HepG2 (cell line): ENCODE data around the gene HDAC5. TPM values are rescaled to one million over a fixed set of nuclear protein-coding genes. Genes with fewer than 3 reads are reported as not detected.
A peak's percentile ranks its signal among the peaks of the same experiment; 100 is the strongest.
"Not testable (repeated sequence)": the region's sequence is repeated elsewhere in the genome, so short reads cannot be mapped to it uniquely, and the experiment has no call there.

ENCODE experiments used
- ATAC-seq: fragments of 200-7000 bp; cut with Tn5 transposase; 3 replicates; pipeline ENCODE4 v1.9.1; 2020; ENCODE audit warnings: mild to moderate bottlenecking, moderate library complexity
- BruUV-seq: library from RNA; stranded (reverse); fragments of 400-500 nt; replicated peaks from 2 replicates; lab custom pipeline; 2021; lab: Mats Ljungman, UMichigan
- CTCF ChIA-PET: fragments of 300-600 bp; formaldehyde crosslinking; extraction: SDS; loops from one replicate; lab custom pipeline; 2021; ENCODE audit warnings: low total read pairs, inconsistent platforms, low intra/inter-chr PET ratio; lab: Yijun Ruan, JAX
- POLR2A ChIA-PET: fragments of 350-600 bp; sonication (Branson Sonifier 250); formaldehyde crosslinking; loops from one replicate; lab custom pipeline; 2020; ENCODE audit warnings: antibody characterized with exemption, inconsistent platforms; lab: Yijun Ruan, JAX
- DNase-seq: peaks from one replicate; pipeline ENCODE4 v3.0.0-alpha.2; 2015; ENCODE audit warnings: low spot score
- FAIRE-seq: peaks from 3 replicates; lab custom pipeline; 2011; peaks lifted over from hg19 to GRCh38; lab: Jason Lieb, UNC
- H2AFZ ChIP-seq: one replicate; pipeline ENCODE4 v1.6.1; 2011; ENCODE audit warnings: low read length, inconsistent platforms
- H3K27ac ChIP-seq: fragments of 300-600 bp; 3 replicates; pipeline ENCODE4 v1.8.0; 2011; ENCODE audit warnings: mixed run types, mild to moderate bottlenecking, mixed read lengths, low read length, inconsistent platforms; ENCODE audit not compliant: insufficient read depth; ENCODE audit errors: extremely low read length
- H3K27me3 ChIP-seq, 2 experiments: fragments of 200-600 bp in 1 of 2; 2 replicates in 1 of 2; 3 replicates in 1 of 2; pipeline versions ENCODE4 v1.6.0 to v1.8.0; 2011; ENCODE audit warnings: low read length in 2 of 2, mild to moderate bottlenecking in 2 of 2, moderate library complexity in 2 of 2, inconsistent platforms in 1 of 2; ENCODE audit not compliant: insufficient read depth in 2 of 2, control insufficient read depth in 1 of 2
- H3K36me3 ChIP-seq, 2 experiments: fragments of 200-600 bp in 1 of 2; replicated peaks in 1 of 2; 2 replicates in 1 of 2; 3 replicates in 1 of 2; pipeline versions ENCODE4 v1.5.1 to v1.8.0; 2011; ENCODE audit warnings: low read length in 2 of 2, inconsistent platforms in 1 of 2; ENCODE audit not compliant: insufficient read depth in 2 of 2, control insufficient read depth in 1 of 2
- H3K4me1 ChIP-seq: 2 replicates; pipeline ENCODE4 v1.5.1; 2012; ENCODE audit warnings: low read length, inconsistent platforms; ENCODE audit not compliant: insufficient read depth
- H3K4me2 ChIP-seq: 2 replicates; pipeline ENCODE4 v1.6.0; 2011; ENCODE audit warnings: low read depth, low read length, inconsistent platforms
- H3K4me3 ChIP-seq, 3 experiments: fragments of 200-600 bp in 1 of 3; sonication (generic), shearing (Covaris generic) in 1 of 3; replicated peaks in 1 of 3; 2 replicates each; pipeline ENCODE4 v1.5.1; 2011 to 2016; ENCODE audit warnings: low read length in 3 of 3, inconsistent platforms in 2 of 3, low read depth in 2 of 3, mild to moderate bottlenecking in 2 of 3, control low read depth in 1 of 3, mixed read lengths in 1 of 3; ENCODE audit not compliant: insufficient read depth in 1 of 3
- H3K79me2 ChIP-seq: one replicate; pipeline ENCODE4 v1.6.1; 2011; ENCODE audit warnings: low read length, inconsistent platforms; ENCODE audit not compliant: insufficient read depth
- H3K9ac ChIP-seq: 2 replicates; pipeline ENCODE4 v1.6.0; 2011; ENCODE audit warnings: mild to moderate bottlenecking, low read depth, low read length, inconsistent platforms; ENCODE audit not compliant: insufficient read depth
- H3K9me3 ChIP-seq: 2 replicates; pipeline ENCODE4 v1.5.1; 2012; ENCODE audit warnings: mild to moderate bottlenecking, low read length
- H4K20me1 ChIP-seq: 2 replicates; pipeline ENCODE4 v1.6.0; 2011; ENCODE audit warnings: inconsistent platforms, mild to moderate bottlenecking, low read length, moderate library complexity; ENCODE audit not compliant: insufficient read depth
- CHCHD3 ChIP-seq: sonication (generic); formaldehyde crosslinking; IDR thresholded peaks from 2 replicates; pipeline ENCODE4 v1.8.0; 2022; ENCODE audit warnings: mild to moderate bottlenecking, missing genetic modification reagents, moderate library complexity
- NONO ChIP-seq, 2 experiments: fragments of 450-650 bp in 1 of 2; sonication (generic) in 1 of 2; formaldehyde crosslinking in 1 of 2; IDR thresholded peaks in 1 of 2; conservative IDR thresholded peaks in 1 of 2; 2 replicates each; pipeline versions ENCODE4 v1.6.1 to v1.8.0; 2017 to 2022; ENCODE audit warnings: mild to moderate bottlenecking in 1 of 2, missing genetic modification reagents in 1 of 2, moderate library complexity in 1 of 2
- POLR2AphosphoS2 ChIP-seq: IDR thresholded peaks from 2 replicates; pipeline ENCODE4 v1.6.1; 2011; ENCODE audit warnings: low read depth, low read length, improper control_type of control experiment
- POLR2AphosphoS5 ChIP-seq: IDR thresholded peaks from 2 replicates; pipeline ENCODE4 v1.6.1; 2012; ENCODE audit warnings: low read depth, low read length
- RBM22 ChIP-seq: fragments of 200-400 bp; formaldehyde crosslinking; optimal IDR thresholded peaks from 2 replicates; pipeline ENCODE3; 2017; ENCODE audit warnings: mild to moderate bottlenecking, low read length, moderate library complexity
- ZMYM3 ChIP-seq: sonication (generic); formaldehyde crosslinking; IDR thresholded peaks from 2 replicates; pipeline ENCODE4 v1.5.1; 2020; ENCODE audit warnings: mild to moderate bottlenecking, missing genetic modification reagents
- ZNF121 ChIP-seq: sonication (generic); formaldehyde crosslinking; IDR thresholded peaks from 2 replicates; pipeline ENCODE4 v1.5.0; 2020; ENCODE audit warnings: mild to moderate bottlenecking, missing genetic modification reagents
- ZNF781 ChIP-seq: sonication (generic); formaldehyde crosslinking; IDR thresholded peaks from 2 replicates; pipeline ENCODE4 v1.5.1; 2020; ENCODE audit warnings: borderline replicate concordance, mild to moderate bottlenecking, missing genetic modification reagents; ENCODE audit errors: not compliant biosample characterization
- WGBS: methylation state at CpG from one replicate; pipeline ENCODE4 v1.1.6; 2017; ENCODE audit warnings: low lambda C conversion rate; 5-methylcytosine and 5-hydroxymethylcytosine counted together
- in situ Hi-C: cut with HindIII; loops from 2 replicates; pipeline ENCODE4 v1.10.0; 2017; ENCODE audit warnings: low pct_unique_long_range_greater_than_20kb; ENCODE audit not compliant: extremely low pct_ligation_motif_present
- intact Hi-C: fragments of 100-400 bp; cut with micrococcal nuclease; formaldehyde crosslinking; loops from one replicate; pipeline ENCODE4 v1.10.0; 2022; ENCODE audit not compliant: unreplicated experiment
- polyA plus RNA-seq, 8 experiments: library from polyadenylated mRNA; depleted of rRNA in 3 of 8; stranded (reverse) in 7 of 8; unstranded in 1 of 8; fragments of >200 nt; fragmentation: Illumina TruSeq in 4 of 8; extraction: Trizol in 4 of 8; gene quantifications; 2 replicates each; pipeline versions ENCODE4 v1.2.1 to v1.2.3, GENCODE V29; 2011 to 2016; ENCODE audit warnings: low read depth in 4 of 8, missing spikeins in 1 of 8, mixed read lengths in 1 of 8; ENCODE audit not compliant: insufficient read depth in 1 of 8
- total RNA-seq, 5 experiments: library from RNA; depleted of rRNA; stranded (reverse); fragments of >200 nt; fragmentation: Illumina TruSeq; extraction: Trizol; gene quantifications; 2 replicates each; pipeline ENCODE4 v1.2.3, GENCODE V29; 2016; ENCODE audit warnings: low read depth in 1 of 5
- TF ChIP-seq, protein P1 (sequence below): sonication (generic); formaldehyde crosslinking; IDR thresholded peaks from 2 replicates; pipeline ENCODE4 v1.5.0; 2020; ENCODE audit warnings: mild to moderate bottlenecking, missing genetic modification reagents

Gene HDAC5
- total and polyA plus RNA-seq, 2 of the 13 experiments (the other 11 are each of a cell fraction or from before 2014, with no cell fraction given): 46.4 to 85.4 TPM

DNA sequence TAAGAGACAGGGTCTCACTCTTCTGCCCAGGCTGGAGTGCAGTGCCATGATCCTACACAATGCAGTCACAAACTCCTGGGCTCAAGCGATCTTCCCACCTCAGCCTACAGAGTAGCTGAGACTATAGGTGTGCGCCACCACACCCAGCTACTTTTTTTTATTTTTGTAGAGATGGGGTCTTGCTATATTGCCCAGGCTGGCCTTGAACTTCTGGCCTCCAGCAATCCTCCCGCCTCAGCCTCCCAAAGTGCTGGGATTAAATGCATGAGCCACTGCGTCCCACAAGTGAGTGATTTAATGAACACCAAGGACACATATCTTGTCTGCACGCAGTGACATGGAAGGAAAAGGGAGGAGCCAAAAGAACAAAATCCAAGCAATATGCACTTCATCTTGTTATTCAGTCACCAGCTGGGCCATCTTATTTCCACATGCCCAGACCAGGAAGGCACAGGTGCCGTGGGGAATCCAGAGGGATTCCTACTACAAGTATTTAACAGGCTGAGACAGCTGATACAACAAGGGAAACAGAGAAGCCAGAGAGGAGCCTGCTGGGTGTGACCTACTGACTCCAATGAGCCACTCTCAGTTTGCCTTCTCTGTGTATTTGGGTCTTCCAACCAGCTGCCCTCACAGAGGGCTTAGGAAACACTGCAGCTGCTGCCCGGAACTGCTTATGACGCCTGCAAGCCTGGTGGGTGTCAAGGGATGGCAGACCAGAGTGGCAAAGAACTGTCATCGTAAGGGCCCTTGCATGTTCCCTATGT lies 74.0 kb downstream of the HDAC5 start:
- CTCF ChIA-PET: no interaction called here
- no peak overlapping the region for H3K27ac ChIP-seq
- H3K79me2 ChIP-seq: peaks cover 48% of the 10 kb centered on the region
- no peaks in the 10 kb centered on the region for H3K27me3 ChIP-seq
- no peaks in the 10 kb centered on the region for H3K9me3 ChIP-seq
- TF ChIP-seq, protein P1, sequence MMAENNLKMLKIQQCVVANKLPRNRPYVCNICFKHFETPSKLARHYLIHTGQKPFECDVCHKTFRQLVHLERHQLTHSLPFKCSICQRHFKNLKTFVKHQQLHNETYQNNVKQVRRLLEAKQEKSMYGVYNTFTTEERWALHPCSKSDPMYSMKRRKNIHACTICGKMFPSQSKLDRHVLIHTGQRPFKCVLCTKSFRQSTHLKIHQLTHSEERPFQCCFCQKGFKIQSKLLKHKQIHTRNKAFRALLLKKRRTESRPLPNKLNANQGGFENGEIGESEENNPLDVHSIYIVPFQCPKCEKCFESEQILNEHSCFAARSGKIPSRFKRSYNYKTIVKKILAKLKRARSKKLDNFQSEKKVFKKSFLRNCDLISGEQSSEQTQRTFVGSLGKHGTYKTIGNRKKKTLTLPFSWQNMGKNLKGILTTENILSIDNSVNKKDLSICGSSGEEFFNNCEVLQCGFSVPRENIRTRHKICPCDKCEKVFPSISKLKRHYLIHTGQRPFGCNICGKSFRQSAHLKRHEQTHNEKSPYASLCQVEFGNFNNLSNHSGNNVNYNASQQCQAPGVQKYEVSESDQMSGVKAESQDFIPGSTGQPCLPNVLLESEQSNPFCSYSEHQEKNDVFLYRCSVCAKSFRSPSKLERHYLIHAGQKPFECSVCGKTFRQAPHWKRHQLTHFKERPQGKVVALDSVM: peak; percentile 71; the same call in 1 of the 2 replicates
- TF ChIP-seq CHCHD3 (CRISPR knock-in tag): no peak
- 0 out of 2 replicates have a peak, but pooled peaks have one; percentile 28 for TF ChIP-seq ZMYM3
- peak; percentile 33 for TF ChIP-seq RBM22
- TF ChIP-seq NONO (IDR thresholded peaks at IDR 0.05): no peak
- TF ChIP-seq NONO (CRISPR knock-in tag; conservative IDR thresholded peaks at IDR 0.05): 0 out of 2 replicates have a peak, but pooled peaks have one; percentile 22
- TF ChIP-seq POLR2AphosphoS5: no peak
- TF ChIP-seq POLR2AphosphoS2: 0 out of 2 replicates have a peak, but pooled peaks have one; percentile 66
- TF ChIP-seq ZNF121 (CRISPR knock-in tag): peak; percentile 94
- no peak for TF ChIP-seq ZNF781 (CRISPR knock-in tag)
- DNase-seq: no peak
- POLR2A ChIA-PET: interaction anchor here (1.2 kb wide), 1 partner anchor 10 kb away, joined by 3 read pairs; no protein-coding TSS in a partner anchor
- H3K4me2 ChIP-seq: no peak overlapping the region
- no peak; the same call in 2 of the 3 replicates for ATAC-seq
- BruUV-seq: TSS peak; percentile 30
- H3K9ac ChIP-seq: no peak overlapping the region
- 0 out of 2 replicates have a peak, but pooled peaks cover 8% of the 10 kb centered on the region for H3K4me1 ChIP-seq
- in situ Hi-C loops: loop anchor here (10.0 kb wide), 1 partner anchor 105 kb away; the partner anchor contains the start of gene PPY
- WGBS: 98% methylated on average over 8 of the region's 9 CpGs
- H3K36me3 ChIP-seq: peaks cover 36 to 80% of the 10 kb centered on the region in 2 experiments
- H2AFZ ChIP-seq: no peak overlapping the region
- intact Hi-C loops: loop anchor here (1.0 kb wide), 1 partner anchor 21 kb away; the partner anchor contains the start of gene G6PC3
- H4K20me1 ChIP-seq: peaks cover 5% of the 10 kb centered on the region
- FAIRE-seq: no peak
- no peak overlapping the region for H3K4me3 ChIP-seq

DNA sequence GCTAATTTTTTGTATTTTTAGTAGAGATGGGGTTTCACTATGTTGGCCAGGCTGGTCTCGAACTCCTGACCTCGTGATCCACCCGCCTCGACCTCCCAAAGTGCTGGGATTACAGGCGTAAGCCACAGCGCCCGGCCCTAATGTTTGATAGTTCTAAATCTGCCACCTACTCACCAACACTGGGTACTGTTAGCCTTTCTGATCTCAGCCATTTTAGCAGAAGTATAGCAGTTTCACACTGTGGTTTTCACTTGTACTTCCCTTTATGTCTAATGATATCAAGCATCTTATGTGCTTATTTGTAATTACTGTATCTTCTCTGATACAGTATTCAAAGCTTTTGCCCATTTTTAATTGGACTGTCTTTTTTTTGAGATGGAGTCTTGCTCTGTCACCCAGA lies 76.5 kb downstream of the HDAC5 start:
- H3K4me1 ChIP-seq, H3K4me3 ChIP-seq, POLR2A ChIA-PET, H3K27ac ChIP-seq, FAIRE-seq, BruUV-seq, H3K4me2 ChIP-seq, CTCF ChIA-PET, H3K9ac ChIP-seq, H3K9me3 ChIP-seq, DNase-seq, H2AFZ ChIP-seq, H3K27me3 ChIP-seq, ATAC-seq, intact Hi-C loops: not testable (repeated sequence)
- 97% methylated on average over 7 of the region's 7 CpGs for WGBS
- Histone ChIP-seq H3K36me3 (peaks cover 27 to 73% of the 10 kb centered on the region in 2 experiments), H4K20me1 (peaks cover 11% of the 10 kb centered on the region), H3K79me2 (peaks cover 53% of the 10 kb centered on the region)
- in situ Hi-C loops: loop anchor here (10.0 kb wide), 1 partner anchor 102 kb away; the partner anchor contains the start of gene PPY
